A204.1 (cell line): Measurements from ENCODE around the gene ENKD1.

ENCODE experiments used
- FAIRE-seq: peaks from 2 replicates; lab custom pipeline; 2012; peaks lifted over from hg19 to GRCh38; lab: Jason Lieb, UNC

Gene ENKD1

DNA sequence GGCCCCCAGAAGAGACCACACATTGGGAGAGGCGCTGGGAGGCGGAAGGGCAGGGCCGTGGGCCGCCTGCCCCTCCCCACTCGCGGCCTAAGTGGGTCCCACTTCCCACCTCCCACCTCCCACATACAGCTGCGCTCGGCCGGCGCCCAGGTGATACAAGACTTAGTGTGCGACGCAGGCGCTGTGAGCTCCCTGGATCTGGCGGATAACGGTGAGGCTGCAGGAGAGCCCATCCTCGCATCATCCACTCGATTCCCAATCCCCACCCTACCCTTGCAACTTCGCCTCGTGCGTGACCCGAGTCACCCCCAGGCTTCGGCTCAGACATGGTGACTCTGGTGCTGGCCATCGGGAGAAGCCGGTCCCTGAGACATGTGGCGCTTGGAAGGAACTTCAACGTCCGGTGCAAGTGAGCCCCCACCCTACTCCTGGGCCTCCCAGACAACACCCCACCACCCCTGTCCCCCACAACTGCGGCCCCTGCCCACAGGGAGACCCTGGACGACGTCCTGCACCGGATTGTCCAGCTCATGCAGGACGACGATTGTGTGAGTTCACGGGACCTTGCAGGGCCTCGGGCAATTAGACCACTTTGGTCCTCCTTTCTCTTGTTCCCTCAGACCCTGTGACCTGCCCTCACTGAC, 17.7 kb downstream of the ENKD1 start:
- no peak for FAIRE-seq

DNA sequence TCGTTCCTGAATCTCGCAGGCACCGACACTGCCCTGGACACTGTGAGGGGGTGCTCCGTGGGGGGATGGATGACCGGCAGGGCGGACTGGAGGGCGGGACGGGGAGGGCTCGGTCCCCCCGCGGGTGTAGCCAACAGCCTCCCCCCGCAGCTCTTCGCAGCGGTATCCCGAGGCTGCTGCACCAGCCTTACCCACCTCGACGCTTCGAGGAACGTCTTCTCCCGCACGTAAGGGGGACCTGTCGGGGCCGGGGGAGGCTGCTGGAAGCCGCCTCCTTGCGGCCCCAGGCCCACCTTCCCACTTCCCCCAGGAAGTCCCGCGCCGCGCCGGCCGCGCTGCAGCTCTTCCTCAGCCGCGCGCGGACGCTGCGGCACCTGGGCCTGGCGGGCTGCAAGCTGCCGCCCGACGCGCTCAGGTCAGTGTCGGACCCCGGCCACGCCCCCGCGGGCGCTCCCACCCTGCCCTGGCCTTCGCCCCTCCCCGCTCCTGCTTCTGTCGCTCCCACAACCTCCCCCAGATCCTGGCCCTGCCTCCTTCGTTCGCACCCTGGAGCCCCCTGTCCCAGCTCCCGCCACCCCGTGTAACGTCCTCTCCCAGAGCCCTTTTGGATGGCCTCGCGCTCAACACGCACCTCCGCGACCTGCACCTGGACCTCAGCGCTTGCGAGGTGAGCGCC, 18.3 kb downstream of the ENKD1 start:
- FAIRE-seq: no peak

- FAIRE-seq: no peak
Observed at GRCh38 chr16:67647681-67648080, 18.9 kb downstream of the ENKD1 start.

GRCh38 chr16:67647111-67647651, 19.4 kb downstream of the ENKD1 start:
- FAIRE-seq: no peak

- FAIRE-seq: no peak
Observed at GRCh38 chr16:67645397-67646121, 21.0 kb downstream of the ENKD1 start.

DNA sequence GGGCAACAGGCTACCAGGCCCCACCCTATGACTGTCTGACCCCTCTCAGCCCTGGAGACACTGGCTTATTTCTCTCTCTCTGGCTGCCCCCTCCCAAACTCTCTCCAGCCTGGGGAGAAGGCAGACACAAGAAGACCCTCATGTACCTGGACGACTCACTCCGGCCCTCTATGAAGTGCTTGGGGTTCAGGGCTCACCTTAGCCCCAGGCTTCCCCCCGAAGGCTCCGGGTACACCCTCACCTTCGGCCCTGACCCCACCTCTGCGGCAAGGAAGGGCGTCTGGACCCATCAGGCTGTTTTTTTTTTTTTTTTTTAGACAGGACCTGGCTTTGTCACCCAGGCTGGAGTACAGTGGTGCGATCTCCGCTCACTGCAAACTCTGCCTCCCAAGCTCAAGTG, 22.5 kb downstream of the ENKD1 start:
- FAIRE-seq: no peak

GRCh38 chr16:67641779-67642708, 24.5 kb downstream of the ENKD1 start:
- FAIRE-seq: no peak

GRCh38 chr16:67637625-67638024, 28.9 kb downstream of the ENKD1 start:
- FAIRE-seq: no peak

GRCh38 chr16:67636713-67637112, 29.8 kb downstream of the ENKD1 start:
- FAIRE-seq: no peak

- FAIRE-seq: no peak
Observed at GRCh38 chr16:67632415-67633172, 34.0 kb downstream of the ENKD1 start.

DNA sequence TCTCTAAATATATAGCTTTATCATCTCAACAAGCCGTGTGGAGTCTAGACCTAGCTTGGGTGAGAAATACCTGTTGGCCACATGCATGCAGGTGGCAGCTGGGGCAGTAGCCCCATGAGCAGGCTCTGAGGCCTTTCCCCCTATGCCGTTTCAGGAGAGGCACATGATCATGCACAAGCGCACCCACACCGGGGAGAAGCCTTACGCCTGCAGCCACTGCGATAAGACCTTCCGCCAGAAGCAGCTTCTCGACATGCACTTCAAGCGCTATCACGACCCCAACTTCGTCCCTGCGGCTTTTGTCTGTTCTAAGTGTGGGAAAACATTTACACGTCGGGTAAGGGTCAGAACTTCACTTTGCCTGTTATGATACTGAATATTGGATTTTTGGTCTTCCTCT, 38.3 kb downstream of the ENKD1 start:
- FAIRE-seq: no peak

- no peak for FAIRE-seq
Observed at GRCh38 chr16:67613808-67614207, 52.7 kb downstream of the ENKD1 start.
